Measurements from ENCODE around the gene PGAP6. TPM values are rescaled to one million over a fixed set of nuclear protein-coding genes. Genes with fewer than 3 reads are reported as not detected.
"Not testable (repeated sequence)": the region's sequence is repeated elsewhere in the genome, so short reads cannot be mapped to it uniquely, and the experiment has no call there.

Gene PGAP6
- total RNA-seq, 2 donors from 2014 or later: 116 to 130 TPM

GRCh38 chr16:370979-371514 is 10.7 kb downstream of the PGAP6 start:
- DNase-seq (peak in 1 of 2 donors; percentile 19), ATAC-seq (peak; percentile 20)
- intact Hi-C loops (cut with DNase I, micrococcal nuclease): no loop called here

- intact Hi-C loops (cut with DNase I, micrococcal nuclease): no loop called here
- DNase-seq (peak; percentile 95 to 96), ATAC-seq (peak; percentile 92)
These were observed 11.3 kb downstream of the PGAP6 start, which contains the start of gene MRPL28 for GRCh38 chr16:370443-370842. Gene MRPL28, minus strand, starts transcription at chr16:370538. Its CDS starts 320 bp downstream, at chr16:370218.

- DNase-seq (no peak), ATAC-seq (peak; percentile 55)
- intact Hi-C loops (cut with DNase I, micrococcal nuclease): no loop called here
These were observed 11.8 kb downstream of the PGAP6 start for GRCh38 chr16:369866-370436.

- intact Hi-C loops (cut with DNase I, micrococcal nuclease): no loop called here
- DNase-seq: no peak
- ATAC-seq: no peak
These were observed 12.4 kb downstream of the PGAP6 start for GRCh38 chr16:369275-369865.

- no peak for DNase-seq
- intact Hi-C loops (cut with DNase I, micrococcal nuclease): no loop called here
- no peak for ATAC-seq
These were observed 13.2 kb downstream of the PGAP6 start for GRCh38 chr16:368388-369158.

- intact Hi-C loops (cut with DNase I, micrococcal nuclease): no loop called here
- ATAC-seq (no peak), DNase-seq (no peak)
These were observed 14.4 kb downstream of the PGAP6 start for GRCh38 chr16:367333-367903.

- intact Hi-C loops (cut with DNase I, micrococcal nuclease): no loop called here
- DNase-seq (no peak), ATAC-seq (no peak)
These were observed 15.3 kb downstream of the PGAP6 start for GRCh38 chr16:366476-366875.

GRCh38 chr16:364595-365491 is 16.9 kb downstream of the PGAP6 start:
- ATAC-seq: no peak
- intact Hi-C loops (cut with DNase I, micrococcal nuclease): no loop called here
- DNase-seq: no peak

- intact Hi-C loops (cut with DNase I, micrococcal nuclease): no loop called here
- ATAC-seq: no peak
- no peak for DNase-seq
These were observed 17.9 kb downstream of the PGAP6 start for GRCh38 chr16:363766-364490.

GRCh38 chr16:363110-363765 is 18.5 kb downstream of the PGAP6 start:
- intact Hi-C loops (cut with DNase I, micrococcal nuclease): no loop called here
- DNase-seq: no peak

GRCh38 chr16:362702-362999 is 19.1 kb downstream of the PGAP6 start:
- intact Hi-C loops (cut with DNase I, micrococcal nuclease); ATAC-seq; DNase-seq: not testable (repeated sequence)

More at GRCh38 chr16:363110-363765, 18.5 kb downstream of the PGAP6 start:
- ATAC-seq: no peak

- DNase-seq (peak; percentile 72 to 85), ATAC-seq (peak; percentile 93)
- intact Hi-C loops (cut with DNase I, micrococcal nuclease): no loop called here
These were observed 19.7 kb downstream of the PGAP6 start for GRCh38 chr16:361872-362701.

GRCh38 chr16:361341-361871 is 20.4 kb downstream of the PGAP6 start:
- intact Hi-C loops (cut with DNase I, micrococcal nuclease): no loop called here
- no peak for DNase-seq
- ATAC-seq: no peak

- DNase-seq: no peak
- intact Hi-C loops (cut with DNase I, micrococcal nuclease): no loop called here
These were observed 21.0 kb downstream of the PGAP6 start for GRCh38 chr16:360698-361336.

GRCh38 chr16:359871-360697 is 21.7 kb downstream of the PGAP6 start:
- DNase-seq (no peak), ATAC-seq (no peak)
- intact Hi-C loops (cut with DNase I, micrococcal nuclease): no loop called here

More at GRCh38 chr16:360698-361336, 21.0 kb downstream of the PGAP6 start:
- no peak for ATAC-seq

All from left colon (tissue), 2 donors.